Measurements from ENCODE around the gene AOPEP.

The AOPEP gene

DNA sequence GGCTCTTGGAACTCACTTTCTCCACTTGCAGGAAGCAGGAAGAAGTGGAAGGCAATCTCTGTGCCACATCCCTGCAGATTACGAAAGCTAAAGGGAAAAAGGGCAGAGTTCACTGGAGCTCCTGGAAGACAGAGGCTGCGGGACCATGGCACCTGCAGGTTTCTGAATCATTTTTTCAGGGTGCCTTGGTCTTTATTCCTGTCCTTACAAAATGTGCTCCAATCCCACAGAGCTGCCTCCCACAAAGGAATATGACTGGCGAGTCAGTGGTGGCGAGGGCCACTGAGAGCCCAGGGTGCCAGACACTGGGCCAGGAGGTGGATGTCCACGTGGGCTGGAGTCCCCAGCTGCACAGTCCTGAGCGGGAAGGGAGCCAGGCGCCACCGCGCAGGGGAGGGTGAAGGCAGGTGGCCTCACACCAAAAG, 408.0 kb downstream of the AOPEP start:
- no peak for DNase-seq (ENCODE audit: low spot score)
- H3K27ac ChIP-seq: no peak overlapping the region
- no peak overlapping the region for H3K4me3 ChIP-seq
- TF ChIP-seq, protein P1, sequence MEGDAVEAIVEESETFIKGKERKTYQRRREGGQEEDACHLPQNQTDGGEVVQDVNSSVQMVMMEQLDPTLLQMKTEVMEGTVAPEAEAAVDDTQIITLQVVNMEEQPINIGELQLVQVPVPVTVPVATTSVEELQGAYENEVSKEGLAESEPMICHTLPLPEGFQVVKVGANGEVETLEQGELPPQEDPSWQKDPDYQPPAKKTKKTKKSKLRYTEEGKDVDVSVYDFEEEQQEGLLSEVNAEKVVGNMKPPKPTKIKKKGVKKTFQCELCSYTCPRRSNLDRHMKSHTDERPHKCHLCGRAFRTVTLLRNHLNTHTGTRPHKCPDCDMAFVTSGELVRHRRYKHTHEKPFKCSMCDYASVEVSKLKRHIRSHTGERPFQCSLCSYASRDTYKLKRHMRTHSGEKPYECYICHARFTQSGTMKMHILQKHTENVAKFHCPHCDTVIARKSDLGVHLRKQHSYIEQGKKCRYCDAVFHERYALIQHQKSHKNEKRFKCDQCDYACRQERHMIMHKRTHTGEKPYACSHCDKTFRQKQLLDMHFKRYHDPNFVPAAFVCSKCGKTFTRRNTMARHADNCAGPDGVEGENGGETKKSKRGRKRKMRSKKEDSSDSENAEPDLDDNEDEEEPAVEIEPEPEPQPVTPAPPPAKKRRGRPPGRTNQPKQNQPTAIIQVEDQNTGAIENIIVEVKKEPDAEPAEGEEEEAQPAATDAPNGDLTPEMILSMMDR (IDR thresholded peaks at IDR 0.05): no peak

DNA sequence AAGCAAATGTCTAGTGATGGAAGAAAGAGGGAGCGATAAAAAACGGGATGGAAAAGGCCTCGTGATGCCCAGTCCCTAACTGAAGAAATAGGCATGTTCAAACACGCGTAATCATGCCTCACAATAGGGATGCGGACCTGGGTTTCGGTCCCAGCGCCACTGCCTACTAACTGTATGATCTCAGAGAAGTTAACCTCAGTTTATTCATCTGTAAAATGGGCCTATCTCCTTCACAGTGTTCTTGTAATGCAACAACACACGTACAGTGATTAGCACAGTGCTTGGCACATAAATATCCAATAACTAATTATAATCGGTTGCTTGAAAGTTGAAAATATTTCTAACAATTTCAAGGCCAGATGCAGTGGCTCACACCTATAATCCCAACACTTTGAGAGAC, 409.3 kb downstream of the AOPEP start:
- H3K27ac ChIP-seq: no peak overlapping the region
- no peak overlapping the region for H3K4me3 ChIP-seq
- no peak for DNase-seq (ENCODE audit: low spot score)
- TF ChIP-seq, protein P1 (IDR thresholded peaks at IDR 0.05): no peak

All from coronary artery (tissue), 2 donors.